Measurements from ENCODE around the gene UBE3B. TPM values are rescaled to one million over a fixed set of nuclear protein-coding genes. Genes with fewer than 3 reads are reported as not detected.

UBE3B gene
- total RNA-seq, 6 experiments from 2014 or later: 41.3 to 43.6 (median 43.1) TPM

GRCh38 chr12:109504068-109504467 lies 26.6 kb downstream of the UBE3B start:
- Mint-ChIP-seq H3K27me3 (ENCODE audit: insufficient read depth) (no peaks in the 10 kb centered on the region), H3K36me3 (ENCODE audit: low read depth) (peaks cover 15% of the 10 kb centered on the region), H3K9me3 (no peaks in the 10 kb centered on the region), H3K27ac (no peak overlapping the region), H3K4me1 (ENCODE audit: low read depth) (no peaks in the 10 kb centered on the region), H3K4me3 (no peak overlapping the region; the same call in 1 of the 2 replicates)
- TF ChIP-seq, protein P1, sequence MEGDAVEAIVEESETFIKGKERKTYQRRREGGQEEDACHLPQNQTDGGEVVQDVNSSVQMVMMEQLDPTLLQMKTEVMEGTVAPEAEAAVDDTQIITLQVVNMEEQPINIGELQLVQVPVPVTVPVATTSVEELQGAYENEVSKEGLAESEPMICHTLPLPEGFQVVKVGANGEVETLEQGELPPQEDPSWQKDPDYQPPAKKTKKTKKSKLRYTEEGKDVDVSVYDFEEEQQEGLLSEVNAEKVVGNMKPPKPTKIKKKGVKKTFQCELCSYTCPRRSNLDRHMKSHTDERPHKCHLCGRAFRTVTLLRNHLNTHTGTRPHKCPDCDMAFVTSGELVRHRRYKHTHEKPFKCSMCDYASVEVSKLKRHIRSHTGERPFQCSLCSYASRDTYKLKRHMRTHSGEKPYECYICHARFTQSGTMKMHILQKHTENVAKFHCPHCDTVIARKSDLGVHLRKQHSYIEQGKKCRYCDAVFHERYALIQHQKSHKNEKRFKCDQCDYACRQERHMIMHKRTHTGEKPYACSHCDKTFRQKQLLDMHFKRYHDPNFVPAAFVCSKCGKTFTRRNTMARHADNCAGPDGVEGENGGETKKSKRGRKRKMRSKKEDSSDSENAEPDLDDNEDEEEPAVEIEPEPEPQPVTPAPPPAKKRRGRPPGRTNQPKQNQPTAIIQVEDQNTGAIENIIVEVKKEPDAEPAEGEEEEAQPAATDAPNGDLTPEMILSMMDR (IDR thresholded peaks at IDR 0.05): no peak
- DNase-seq: no peak

- Mint-ChIP-seq H3K4me1 (ENCODE audit: low read depth) (no peaks in the 10 kb centered on the region), H3K27ac (no peak overlapping the region), H3K9me3 (no peaks in the 10 kb centered on the region), H3K36me3 (ENCODE audit: low read depth) (no peaks in the 10 kb centered on the region), H3K4me3 (no peak overlapping the region), H3K27me3 (ENCODE audit: insufficient read depth) (0 out of 2 replicates have a peak, but pooled peaks cover 2% of the 10 kb centered on the region)
- TF ChIP-seq, protein P1 (IDR thresholded peaks at IDR 0.05): no peak
- DNase-seq: no peak
These were observed 32.8 kb downstream of the UBE3B start for GRCh38 chr12:109510196-109510595.

DNA sequence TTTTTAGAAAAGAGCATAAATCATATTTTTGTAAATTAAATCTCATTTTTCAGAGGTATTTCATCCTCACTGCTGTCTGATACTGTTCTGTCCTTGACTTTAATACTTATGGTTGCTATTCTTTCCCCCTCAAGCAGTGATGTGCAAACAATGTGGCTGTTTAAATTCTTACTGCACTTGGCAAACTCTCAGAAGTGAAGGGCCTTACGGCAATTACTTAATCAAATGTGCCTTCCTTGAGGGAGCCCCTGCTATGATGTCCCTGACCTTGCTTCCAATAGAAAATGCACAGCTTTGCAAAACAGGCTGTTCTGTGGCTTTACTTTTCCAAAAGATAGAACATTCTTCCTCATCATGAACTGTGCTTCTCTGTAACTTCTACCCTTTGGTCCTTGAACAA lies 35.2 kb downstream of the UBE3B start:
- H3K27ac Mint-ChIP-seq: no peak overlapping the region
- no peak for DNase-seq

DNA sequence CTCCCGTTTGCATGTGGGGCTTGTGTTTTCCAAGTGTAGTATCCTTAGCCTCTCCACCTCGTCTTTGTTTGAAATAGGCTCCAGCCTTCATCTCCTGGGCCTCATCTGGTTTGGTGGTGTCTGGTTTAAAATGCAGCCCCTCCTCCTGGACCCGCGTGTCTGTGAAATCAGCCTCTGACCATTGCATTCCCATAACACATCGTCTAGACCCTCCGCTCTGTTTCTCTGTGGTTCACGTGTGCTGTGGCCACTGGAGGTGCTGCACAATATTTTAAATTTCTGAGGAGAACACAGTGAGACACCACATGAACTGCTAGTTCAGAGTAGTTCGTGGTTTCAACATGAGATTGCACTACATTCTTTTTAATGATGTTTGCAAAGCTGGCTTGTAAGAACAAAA lies 35.6 kb downstream of the UBE3B start:
- no peaks in the 10 kb centered on the region for H3K4me1 Mint-ChIP-seq (ENCODE audit: low read depth)
- H3K9me3 Mint-ChIP-seq: no peaks in the 10 kb centered on the region
- TF ChIP-seq, protein P1 (IDR thresholded peaks at IDR 0.05): no peak
- 0 out of 2 replicates have a peak, but pooled peaks cover 2% of the 10 kb centered on the region for H3K27me3 Mint-ChIP-seq (ENCODE audit: insufficient read depth)
- peaks cover 15% of the 10 kb centered on the region for H3K36me3 Mint-ChIP-seq (ENCODE audit: low read depth)
- no peak for DNase-seq
- no peak overlapping the region for H3K27ac Mint-ChIP-seq
- no peak overlapping the region for H3K4me3 Mint-ChIP-seq

More for the DNA sequence above, 35.2 kb downstream of the UBE3B start:
- no peaks in the 10 kb centered on the region for H3K4me1 Mint-ChIP-seq (ENCODE audit: low read depth)
- 0 out of 2 replicates have a peak, but pooled peaks cover 2% of the 10 kb centered on the region for H3K27me3 Mint-ChIP-seq (ENCODE audit: insufficient read depth)
- peaks cover 10% of the 10 kb centered on the region for H3K36me3 Mint-ChIP-seq (ENCODE audit: low read depth)
- H3K9me3 Mint-ChIP-seq: no peaks in the 10 kb centered on the region
- H3K4me3 Mint-ChIP-seq: no peak overlapping the region
- TF ChIP-seq, protein P1 (IDR thresholded peaks at IDR 0.05): no peak

DNA sequence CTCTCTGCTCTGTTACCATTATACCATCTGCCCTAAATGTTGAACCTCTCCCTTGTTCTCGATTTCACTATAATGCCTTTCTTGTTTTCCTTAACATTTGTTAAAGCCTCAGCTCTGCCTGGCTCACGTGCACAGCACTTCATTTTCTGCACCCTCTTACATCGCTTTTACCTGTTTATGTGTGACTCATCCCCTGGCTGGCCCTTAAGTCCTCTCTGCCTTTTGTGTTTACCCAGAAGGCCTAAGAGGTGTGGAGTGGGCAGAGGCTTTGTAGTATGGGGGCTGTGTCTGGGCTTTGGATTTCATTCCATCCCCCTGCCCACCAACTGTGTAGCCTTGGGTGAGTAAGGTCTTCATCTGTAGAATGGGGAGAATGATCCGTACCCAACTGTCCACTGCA lies 36.5 kb downstream of the UBE3B start:
- H3K4me1 Mint-ChIP-seq (ENCODE audit: low read depth): peaks cover 8% of the 10 kb centered on the region
- TF ChIP-seq, protein P1 (IDR thresholded peaks at IDR 0.05): no peak
- H3K27me3 Mint-ChIP-seq (ENCODE audit: insufficient read depth): 0 out of 2 replicates have a peak, but pooled peaks cover 2% of the 10 kb centered on the region
- no peaks in the 10 kb centered on the region for H3K9me3 Mint-ChIP-seq
- H3K27ac Mint-ChIP-seq: no peak overlapping the region
- no peak for DNase-seq
- H3K4me3 Mint-ChIP-seq: no peak overlapping the region
- peaks cover 21% of the 10 kb centered on the region for H3K36me3 Mint-ChIP-seq (ENCODE audit: low read depth)

DNA sequence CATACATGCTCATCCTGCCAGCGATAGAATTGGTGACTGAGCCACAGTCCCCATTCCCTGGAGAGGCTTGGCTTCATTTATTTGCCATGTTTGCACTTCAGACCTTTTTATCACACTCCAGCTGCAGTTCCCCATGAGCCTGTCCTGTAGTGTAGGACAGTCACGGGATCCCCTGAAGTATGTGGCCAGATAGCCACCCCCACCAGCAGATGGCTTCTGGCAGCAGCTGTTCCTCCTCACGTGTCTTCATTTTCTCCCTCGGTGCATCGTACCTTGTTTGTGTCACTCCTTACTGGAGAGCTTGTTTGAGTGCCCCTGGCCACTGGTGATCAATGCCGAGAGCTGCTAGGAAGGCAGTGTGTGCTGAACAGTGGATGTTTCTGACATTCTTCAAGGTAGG lies 40.2 kb downstream of the UBE3B start:
- TF ChIP-seq, protein P1 (IDR thresholded peaks at IDR 0.05): no peak
- no peaks in the 10 kb centered on the region; the same call in 1 of the 2 replicates for H3K27me3 Mint-ChIP-seq (ENCODE audit: insufficient read depth)
- no peak overlapping the region for H3K27ac Mint-ChIP-seq
- H3K9me3 Mint-ChIP-seq: no peaks in the 10 kb centered on the region
- H3K4me3 Mint-ChIP-seq: no peak overlapping the region
- peaks cover 38% of the 10 kb centered on the region for H3K36me3 Mint-ChIP-seq (ENCODE audit: low read depth)
- no peak for DNase-seq
- peaks cover 29% of the 10 kb centered on the region for H3K4me1 Mint-ChIP-seq (ENCODE audit: low read depth)

Measured in HFFc6 (cell line).